Chondrocyte (in vitro differentiated cells): ENCODE results near the gene CCND3. TPM values are rescaled to one million over a fixed set of nuclear protein-coding genes. Genes with fewer than 3 reads are reported as not detected.
A peak's percentile ranks its signal among the peaks of the same experiment; 100 is the strongest.

Experiments used
- DNase-seq: peaks from one replicate; pipeline ENCODE4 v3.0.0; 2021; ENCODE audit warnings: mixed read lengths, low spot score
- H3K27ac Mint-ChIP-seq: one replicate; pipeline ENCODE4 v1.8.0; 2021; ENCODE audit warnings: mild to moderate bottlenecking, moderate library complexity, mixed read lengths; ENCODE audit not compliant: unreplicated experiment
- H3K27me3 Mint-ChIP-seq: 2 replicates; pipeline ENCODE4 v1.8.0; 2021; ENCODE audit warnings: low read depth, mixed read lengths
- H3K36me3 Mint-ChIP-seq: 2 replicates; pipeline ENCODE4 v1.8.0; 2021; ENCODE audit warnings: low read depth, mixed read lengths
- H3K4me1 Mint-ChIP-seq: 2 replicates; pipeline ENCODE4 v1.8.0; 2021; ENCODE audit warnings: low read depth, mild to moderate bottlenecking, mixed read lengths
- H3K4me3 Mint-ChIP-seq: one replicate; pipeline ENCODE4 v1.8.0; 2021; ENCODE audit warnings: mild to moderate bottlenecking, moderate library complexity, mixed read lengths; ENCODE audit not compliant: unreplicated experiment
- H3K9me3 Mint-ChIP-seq: 2 replicates; pipeline ENCODE4 v1.8.0; 2021; ENCODE audit warnings: low read depth, mixed read lengths
- total RNA-seq: library from RNA; stranded (reverse); gene quantifications from 3 replicates; pipeline ENCODE4 v1.2.1, GENCODE V29; 2021
- TF ChIP-seq, protein P1 (sequence below): fragments of 200-600 bp; sonication (generic); IDR thresholded peaks from 2 replicates; pipeline ENCODE4 v1.5.0; 2021; ENCODE audit warnings: antibody characterized with exemption, mild to moderate bottlenecking, moderate library complexity

Gene CCND3
- total RNA-seq, 1 donor from 2014 or later = 52.9 TPM

DNA sequence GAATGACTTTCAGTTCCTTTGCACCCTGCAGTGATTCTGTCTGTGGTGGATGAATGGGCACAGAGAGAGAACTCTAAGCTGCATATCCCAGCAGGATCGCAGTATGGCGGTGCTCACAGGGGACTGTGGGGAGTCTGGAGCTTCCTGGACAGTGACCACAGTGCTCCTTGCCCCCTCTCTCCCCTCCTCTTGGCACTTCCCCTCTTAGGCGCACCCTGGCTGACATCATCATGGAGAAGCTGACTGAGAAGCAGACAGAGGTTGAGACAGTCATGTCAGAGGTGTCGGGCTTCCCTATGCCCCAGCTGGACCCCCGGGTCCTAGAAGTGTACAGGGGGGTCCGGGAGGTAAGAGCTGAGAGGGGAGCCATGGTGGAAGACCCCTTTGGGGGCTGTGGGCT lies 11.7 kb downstream of the CCND3 start:
- Mint-ChIP-seq H3K36me3 (peaks cover 28% of the 10 kb centered on the region), H3K4me3 (no peak overlapping the region), H3K9me3 (no peaks in the 10 kb centered on the region), H3K27ac (no peak overlapping the region), H3K4me1 (no peaks in the 10 kb centered on the region), H3K27me3 (no peaks in the 10 kb centered on the region)
- TF ChIP-seq, protein P1, sequence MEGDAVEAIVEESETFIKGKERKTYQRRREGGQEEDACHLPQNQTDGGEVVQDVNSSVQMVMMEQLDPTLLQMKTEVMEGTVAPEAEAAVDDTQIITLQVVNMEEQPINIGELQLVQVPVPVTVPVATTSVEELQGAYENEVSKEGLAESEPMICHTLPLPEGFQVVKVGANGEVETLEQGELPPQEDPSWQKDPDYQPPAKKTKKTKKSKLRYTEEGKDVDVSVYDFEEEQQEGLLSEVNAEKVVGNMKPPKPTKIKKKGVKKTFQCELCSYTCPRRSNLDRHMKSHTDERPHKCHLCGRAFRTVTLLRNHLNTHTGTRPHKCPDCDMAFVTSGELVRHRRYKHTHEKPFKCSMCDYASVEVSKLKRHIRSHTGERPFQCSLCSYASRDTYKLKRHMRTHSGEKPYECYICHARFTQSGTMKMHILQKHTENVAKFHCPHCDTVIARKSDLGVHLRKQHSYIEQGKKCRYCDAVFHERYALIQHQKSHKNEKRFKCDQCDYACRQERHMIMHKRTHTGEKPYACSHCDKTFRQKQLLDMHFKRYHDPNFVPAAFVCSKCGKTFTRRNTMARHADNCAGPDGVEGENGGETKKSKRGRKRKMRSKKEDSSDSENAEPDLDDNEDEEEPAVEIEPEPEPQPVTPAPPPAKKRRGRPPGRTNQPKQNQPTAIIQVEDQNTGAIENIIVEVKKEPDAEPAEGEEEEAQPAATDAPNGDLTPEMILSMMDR = no peak
- DNase-seq = no peak

DNA sequence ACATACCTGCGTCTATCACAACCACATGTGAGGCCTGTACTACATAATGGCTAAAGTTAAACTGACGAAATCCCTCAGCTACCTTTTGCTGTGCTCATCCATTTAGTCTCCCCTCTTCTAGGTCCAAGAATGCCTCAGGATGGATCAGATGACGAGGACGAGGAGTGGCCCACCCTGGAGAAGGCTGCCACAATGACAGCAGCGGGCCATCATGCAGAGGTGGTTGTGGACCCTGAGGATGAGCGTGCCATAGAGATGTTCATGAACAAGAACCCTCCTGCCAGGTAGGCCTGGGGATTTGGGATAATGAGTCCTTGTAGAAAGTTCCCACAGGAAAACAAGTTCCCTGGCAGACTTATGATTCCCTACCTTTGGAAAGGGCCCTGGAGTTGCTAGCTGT lies 14.4 kb downstream of the CCND3 start:
- Mint-ChIP-seq H3K9me3 (no peaks in the 10 kb centered on the region), H3K36me3 (peaks cover 23% of the 10 kb centered on the region), H3K4me1 (peaks cover 19% of the 10 kb centered on the region), H3K27me3 (no peaks in the 10 kb centered on the region), H3K4me3 (no peak overlapping the region), H3K27ac (no peak overlapping the region)
- TF ChIP-seq, protein P1 = no peak
- no peak for DNase-seq

DNA sequence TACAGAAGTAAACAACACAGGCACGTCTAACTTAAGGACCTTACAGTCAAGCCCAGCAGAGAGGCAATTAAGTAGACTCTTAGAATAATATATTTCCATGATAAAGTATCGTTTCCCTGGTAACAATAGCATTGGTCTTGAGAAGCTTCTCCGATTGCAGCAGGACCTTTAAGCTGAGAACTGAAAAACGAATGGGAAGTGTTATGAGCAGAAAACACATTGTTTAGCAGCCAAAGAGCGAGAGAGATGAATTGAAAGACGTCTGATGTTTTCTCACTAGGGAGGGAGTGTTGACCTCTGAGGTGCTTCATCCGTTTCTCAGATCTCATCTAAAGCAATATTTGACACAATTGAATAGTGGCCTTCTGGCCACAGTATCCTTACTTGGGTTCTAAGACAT lies 19.5 kb downstream of the CCND3 start:
- Mint-ChIP-seq H3K9me3 (no peaks in the 10 kb centered on the region), H3K4me3 (peak overlapping the region; percentile 93), H3K27ac (peak overlapping the region; percentile 100), H3K36me3 (peaks cover 11% of the 10 kb centered on the region), H3K27me3 (no peaks in the 10 kb centered on the region), H3K4me1 (peaks cover 46% of the 10 kb centered on the region)
- DNase-seq = no peak
- TF ChIP-seq, protein P1 = no peak

DNA sequence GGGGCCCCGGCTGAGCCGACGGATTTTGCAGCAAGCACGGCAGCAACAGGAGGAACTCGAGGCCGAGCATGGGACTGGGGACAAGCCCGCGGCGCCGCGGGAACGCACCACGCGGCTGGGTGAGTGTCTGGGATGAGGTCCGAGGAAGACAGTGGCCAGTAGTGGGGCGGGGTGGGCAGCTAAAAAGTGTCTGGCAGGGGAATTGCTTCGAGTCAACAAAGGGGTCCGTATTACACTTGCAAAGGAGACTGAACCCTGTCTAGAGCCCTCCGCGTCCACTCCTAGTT lies 20.0 kb downstream of the CCND3 start:
- Mint-ChIP-seq H3K9me3 (no peaks in the 10 kb centered on the region), H3K27me3 (no peaks in the 10 kb centered on the region), H3K4me3 (peak overlapping the region; percentile 93), H3K27ac (peak overlapping the region; percentile 100), H3K36me3 (peaks cover 9% of the 10 kb centered on the region), H3K4me1 (peaks cover 49% of the 10 kb centered on the region)
- DNase-seq = no peak
- TF ChIP-seq, protein P1 = no peak

DNA sequence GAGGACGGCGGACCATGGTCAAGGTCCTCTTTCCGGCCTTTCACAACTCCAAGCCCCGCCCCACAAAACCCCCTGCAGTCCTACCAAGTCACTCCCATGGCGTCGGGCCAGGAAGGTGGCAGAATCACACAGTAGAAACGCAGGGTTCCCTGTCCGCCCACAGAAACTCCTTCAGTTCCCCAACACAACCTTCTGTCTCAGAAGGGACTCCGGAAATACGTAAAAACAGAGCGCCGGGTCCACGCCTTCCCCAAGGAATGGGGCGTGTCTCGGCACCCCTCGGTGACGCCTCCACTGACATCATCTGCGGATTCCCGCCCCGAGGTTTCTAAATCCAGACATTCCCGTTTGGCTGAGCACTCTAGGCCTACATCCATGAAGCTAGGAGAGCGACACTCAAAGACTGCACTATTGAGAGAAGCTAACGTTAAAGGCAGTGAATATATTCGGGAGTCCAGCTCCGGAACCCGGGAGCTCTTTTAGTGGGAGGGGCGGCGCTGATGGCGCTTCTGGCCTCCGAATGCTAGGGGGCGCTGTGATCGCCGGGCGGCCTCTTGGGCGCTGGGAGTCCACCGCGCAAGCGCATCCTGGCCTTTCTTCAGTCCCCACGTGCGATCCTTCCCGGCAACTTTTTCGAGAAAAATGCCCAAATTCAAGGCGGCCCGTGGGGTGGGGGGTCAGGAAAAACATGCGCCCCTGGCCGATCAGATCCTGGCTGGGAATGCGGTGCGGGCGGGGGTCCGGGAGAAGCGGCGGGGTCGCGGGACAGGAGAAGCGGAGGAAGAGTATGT lies 20.5 kb downstream of the CCND3 start, which contains the start of the genes BYSL and MED20:
BYSL (plus strand) TSS at position 579 of the 791 bp plus-strand sequence; CDS start at position 643, 64 bp downstream.
MED20 (minus strand) TSS at position 219 of the 791 bp plus-strand sequence; CDS start at position 98, 121 bp downstream.
- H3K9me3 Mint-ChIP-seq = no peaks in the 10 kb centered on the region
- H3K4me1 Mint-ChIP-seq = peaks cover 51% of the 10 kb centered on the region
- H3K4me3 Mint-ChIP-seq = peak within 1 kb of the TSS; percentile 93
- peaks cover 9% of the 10 kb centered on the region for H3K36me3 Mint-ChIP-seq
- DNase-seq = peak; percentile 94
- peak within 1 kb of the TSS; percentile 100 for H3K27ac Mint-ChIP-seq
- TF ChIP-seq, protein P1 = peak; percentile 100
- no peaks in the 10 kb centered on the region for H3K27me3 Mint-ChIP-seq
